GM19035 (cell line): ENCODE results near the gene PSRC1.
"Not testable (repeated sequence)": the region's sequence is repeated elsewhere in the genome, so short reads cannot be mapped to it uniquely, and the experiment has no call there.

Experiments
- ATAC-seq: cut with Tn5 transposase; IDR thresholded peaks from one replicate; pipeline ENCODE4 v1.9.1; 2021; ENCODE audit not compliant: unreplicated experiment

PSRC1 gene

GRCh38 chr1:109296782-109297181 lies 13.8 kb upstream of the PSRC1 start:
- no peak for ATAC-seq

DNA sequence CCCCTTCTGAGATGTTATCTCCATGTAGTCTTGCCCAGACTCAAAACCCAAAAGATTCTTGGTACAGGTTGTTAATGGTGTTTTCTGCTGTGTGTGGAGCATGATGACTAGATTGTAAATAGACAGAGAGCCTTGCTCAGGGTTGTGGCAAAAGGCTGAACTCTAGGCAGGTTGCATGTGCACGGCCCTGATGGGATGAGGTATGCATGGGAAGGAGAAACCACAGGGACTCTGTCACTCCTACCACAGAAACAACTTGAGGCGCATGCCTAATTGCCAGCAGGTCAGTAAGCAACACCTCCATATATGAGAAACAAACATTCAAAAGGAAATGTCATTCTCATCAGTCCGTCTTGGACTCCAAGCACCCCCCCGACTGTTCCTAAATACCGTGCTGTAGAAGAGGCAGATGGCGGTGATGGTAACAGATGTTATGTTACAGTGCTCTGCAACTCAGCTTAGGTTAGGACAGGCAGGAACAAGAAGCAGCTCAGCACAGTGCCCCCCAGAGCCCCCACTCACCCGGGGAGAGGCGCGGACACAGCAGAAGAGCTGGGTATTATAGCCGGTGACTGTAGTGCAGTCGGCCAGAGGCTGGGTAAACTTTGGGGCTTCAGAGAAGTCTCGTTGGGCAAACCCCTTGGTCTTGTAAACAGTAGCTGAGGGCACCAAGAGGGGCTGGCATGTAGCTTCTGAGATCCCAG lies 12.9 kb upstream of the PSRC1 start:
- no peak for ATAC-seq

GRCh38 chr1:109294481-109294880 lies 11.5 kb upstream of the PSRC1 start:
- ATAC-seq = no peak

DNA sequence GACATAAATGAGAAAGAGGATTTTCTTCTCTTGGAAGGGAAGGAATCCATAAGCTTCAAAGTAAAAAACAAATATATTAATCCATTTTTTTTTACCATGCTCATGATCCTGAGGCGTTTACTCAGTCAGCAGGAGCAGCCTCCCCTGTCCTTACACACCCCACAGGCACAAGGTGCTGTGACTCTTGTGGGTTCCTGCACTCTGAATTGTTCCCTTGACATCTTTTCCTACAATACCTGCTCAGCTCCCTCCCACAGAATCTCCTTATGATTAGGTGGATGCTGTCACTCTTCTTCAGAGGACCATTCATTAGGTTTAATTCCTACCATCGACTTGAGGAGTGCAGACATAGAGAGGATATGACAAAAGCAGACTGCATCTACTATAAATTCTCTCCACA lies 10.1 kb upstream of the PSRC1 start:
- no peak for ATAC-seq

DNA sequence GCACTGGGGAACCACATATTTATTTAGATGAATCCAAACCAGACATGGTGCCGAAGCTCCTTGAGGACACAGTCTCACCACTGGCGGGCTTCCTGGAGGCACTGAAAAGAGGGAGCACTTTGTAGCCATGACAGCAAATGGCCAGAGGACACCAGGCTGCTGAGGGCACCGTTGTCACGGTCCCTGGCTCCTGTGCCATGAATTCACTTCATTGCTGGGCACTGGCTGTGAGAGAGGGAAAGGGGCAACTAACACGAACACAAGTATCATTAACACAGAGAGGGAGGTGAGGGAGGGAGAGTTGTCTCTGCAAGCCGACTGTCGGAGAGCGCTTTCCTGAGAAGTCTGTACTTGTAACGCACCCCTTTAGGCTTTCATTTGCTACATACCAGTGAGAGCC lies 9.4 kb upstream of the PSRC1 start:
- no peak for ATAC-seq

DNA sequence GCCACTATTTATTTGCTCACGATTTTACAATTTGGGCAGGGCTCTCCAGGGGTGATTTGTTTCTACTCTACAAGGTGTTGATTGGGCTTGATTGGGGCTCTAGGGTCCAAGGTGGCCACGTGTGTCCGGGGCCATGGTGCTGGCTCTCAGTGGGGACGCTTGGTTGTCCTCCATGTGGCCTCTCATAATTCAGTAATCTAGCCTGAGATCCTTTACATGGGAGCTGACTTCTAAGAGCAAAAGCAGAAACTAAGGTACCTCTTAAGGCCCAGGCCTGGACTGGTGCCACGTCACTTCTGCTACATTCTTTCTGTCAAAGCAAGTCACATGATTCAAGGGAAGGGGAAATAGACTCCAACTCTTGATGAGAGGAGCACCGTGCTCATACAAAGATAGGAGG lies 8.1 kb upstream of the PSRC1 start:
- ATAC-seq = no peak

GRCh38 chr1:109290137-109290536 lies 7.2 kb upstream of the PSRC1 start:
- ATAC-seq = no peak

GRCh38 chr1:109286762-109287161 lies 3.8 kb upstream of the PSRC1 start:
- ATAC-seq = not testable (repeated sequence)

DNA sequence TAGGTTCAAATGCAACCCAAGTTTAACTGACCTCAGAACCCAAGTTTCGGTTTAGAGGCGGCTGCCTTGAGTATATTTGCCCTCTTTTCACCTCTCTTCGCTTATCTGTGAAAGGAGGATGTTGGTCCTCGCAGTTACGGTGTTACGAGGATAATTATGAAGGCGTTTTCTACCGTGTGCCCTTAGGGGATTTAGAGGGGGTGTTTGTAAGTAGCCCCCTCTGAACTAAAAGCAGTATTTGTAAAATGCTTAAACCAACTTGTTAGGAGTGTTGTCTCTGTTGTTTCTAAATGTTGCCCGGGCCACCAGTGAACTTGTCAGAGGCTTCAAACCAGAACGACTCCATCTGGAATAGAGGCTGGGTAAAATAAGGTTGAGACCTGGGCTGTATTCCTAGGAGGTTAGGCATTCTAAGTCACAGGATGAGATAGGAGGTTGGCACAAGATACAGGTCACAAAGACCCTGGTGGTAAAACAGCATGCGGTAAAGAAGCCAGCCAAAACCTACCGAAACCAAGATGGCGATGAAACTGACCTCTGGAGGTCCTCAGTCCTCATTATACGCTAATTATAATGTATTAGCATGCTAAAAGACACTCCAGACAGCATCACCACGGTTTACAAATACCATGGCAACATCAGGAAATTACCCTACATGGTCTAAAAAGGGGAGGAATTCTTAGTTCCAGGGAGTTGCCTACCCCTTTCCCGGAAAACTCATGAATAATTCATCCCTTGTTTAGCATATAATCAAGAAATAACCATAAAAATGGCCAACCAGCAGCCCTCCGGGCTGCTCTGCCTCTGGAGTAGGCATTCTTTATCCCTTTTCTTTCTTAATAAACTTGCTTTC lies 1.0 kb upstream of the PSRC1 start:
- no peak for ATAC-seq

DNA sequence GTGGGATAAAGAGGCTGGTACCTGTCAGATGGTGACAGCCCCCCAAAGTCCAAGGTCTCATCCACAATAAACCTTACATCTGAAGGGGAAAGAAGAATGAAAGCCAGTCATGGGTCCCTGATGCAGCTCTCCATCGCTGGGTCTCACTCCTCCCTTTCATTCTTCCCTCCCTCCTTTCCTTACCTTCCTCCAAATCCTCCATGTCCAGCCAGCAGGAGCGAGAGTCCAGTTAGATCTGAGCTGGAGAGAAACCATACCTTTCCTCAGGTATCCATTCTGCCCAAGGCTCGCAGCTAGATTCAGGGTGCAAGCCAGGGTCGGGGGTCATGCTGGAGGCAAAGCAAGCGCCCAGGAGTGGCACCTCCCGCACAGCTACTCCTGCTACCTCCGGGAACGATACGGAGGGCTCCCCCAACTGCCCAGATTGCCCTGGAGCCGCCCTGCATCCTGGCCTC lies 421 bp downstream of the PSRC1 start:
- ATAC-seq = no peak

GRCh38 chr1:109281680-109282496 lies 1.1 kb downstream of the PSRC1 start:
- ATAC-seq = no peak

GRCh38 chr1:109280862-109281261 lies 2.1 kb downstream of the PSRC1 start:
- ATAC-seq = no peak

GRCh38 chr1:109279615-109280278 lies 3.2 kb downstream of the PSRC1 start:
- no peak for ATAC-seq

DNA sequence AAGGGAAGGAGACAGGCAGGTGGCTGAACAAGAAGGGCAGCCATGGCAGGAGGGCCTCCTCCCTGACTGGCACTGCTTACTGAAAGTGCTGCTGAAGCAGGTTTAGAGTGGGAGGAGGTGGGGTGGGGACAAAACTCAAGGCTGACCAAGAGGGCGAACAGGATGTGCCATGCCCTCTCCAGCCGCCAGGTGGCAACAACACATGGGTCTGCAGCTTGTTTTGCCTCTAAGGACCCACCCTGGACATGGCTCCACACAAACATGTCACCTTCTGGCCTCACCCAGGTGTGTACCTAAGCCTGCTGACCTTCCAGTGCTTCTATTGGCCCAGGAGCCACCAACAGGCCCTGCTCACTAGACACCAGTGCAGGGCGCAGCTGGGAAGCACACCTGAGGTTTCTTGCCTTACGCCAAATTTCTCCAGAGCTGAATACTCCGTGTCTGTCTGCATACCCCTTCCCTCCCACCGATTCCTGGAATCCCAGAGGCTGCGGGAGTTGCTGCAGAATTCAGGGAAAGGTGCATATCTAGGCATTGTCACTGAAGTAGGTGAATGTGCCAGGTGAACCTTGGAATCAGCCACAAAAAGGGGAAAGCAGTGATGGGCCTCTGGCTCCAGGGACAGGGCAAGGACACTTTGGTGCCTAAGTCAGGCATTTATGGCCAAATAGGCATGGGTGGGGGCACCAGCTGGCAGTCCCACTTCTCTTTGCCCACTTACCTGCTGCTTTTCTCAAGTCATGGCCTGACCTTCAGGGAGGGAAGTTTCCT lies 5.3 kb downstream of the PSRC1 start:
- peak; percentile 66 for ATAC-seq

GRCh38 chr1:109275706-109276345 lies 7.1 kb downstream of the PSRC1 start:
- ATAC-seq = no peak

- ATAC-seq = no peak
Observed at GRCh38 chr1:109274533-109275476, 8.1 kb downstream of the PSRC1 start.

- no peak for ATAC-seq
Observed at GRCh38 chr1:109273570-109274288, 9.2 kb downstream of the PSRC1 start.
